SK-N-MC (cell line): ENCODE results near the gene BRSK2.

Experiments used
- DNase-seq: peaks from one replicate; pipeline ENCODE4 v3.0.0-alpha.2; 2011; ENCODE audit warnings: low read depth, low spot score
- H3K27ac ChIP-seq: fragments of 200-600 bp; sonication (generic); 2 replicates; pipeline ENCODE4 v1.5.1; 2016; ENCODE audit warnings: mixed run types
- H3K36me3 ChIP-seq: fragments of 200-600 bp; sonication (generic); 2 replicates; pipeline ENCODE4 v1.6.1; 2017; ENCODE audit warnings: antibody characterized with exemption, low read length, mixed read lengths; ENCODE audit not compliant: insufficient read depth
- H3K4me3 ChIP-seq: fragments of 200-600 bp; sonication (generic); 2 replicates; pipeline ENCODE4 v1.5.1; 2016
- H3K9ac ChIP-seq: fragments of 200-600 bp; sonication (generic); 2 replicates; pipeline ENCODE4 v1.8.0; 2017; ENCODE audit warnings: mixed run types, mixed read lengths; ENCODE audit not compliant: insufficient read length
- H3K9me3 ChIP-seq: fragments of 200-600 bp; sonication (generic); 2 replicates; pipeline ENCODE4 v1.6.1; 2017; ENCODE audit warnings: low read depth, mild to moderate bottlenecking, antibody characterized with exemption, low read length, moderate library complexity, mixed read lengths
- EZH2 ChIP-seq: fragments of 200-600 bp; sonication (generic); IDR thresholded peaks from one replicate; pipeline ENCODE4 v1.6.1; 2017; ENCODE audit warnings: antibody characterized with exemption
- FOXP2 ChIP-seq: optimal IDR thresholded peaks from 2 replicates; pipeline ENCODE3; 2011; ENCODE audit warnings: mild to moderate bottlenecking, moderate library complexity; ENCODE audit not compliant: insufficient read depth; ENCODE audit errors: extremely low read length, control extremely low read depth
- POLR2AphosphoS5 ChIP-seq: IDR thresholded peaks from 2 replicates; pipeline ENCODE4 v1.6.1; 2012; ENCODE audit warnings: mild to moderate bottlenecking, low read depth, low read length, borderline replicate concordance

The BRSK2 gene

DNA sequence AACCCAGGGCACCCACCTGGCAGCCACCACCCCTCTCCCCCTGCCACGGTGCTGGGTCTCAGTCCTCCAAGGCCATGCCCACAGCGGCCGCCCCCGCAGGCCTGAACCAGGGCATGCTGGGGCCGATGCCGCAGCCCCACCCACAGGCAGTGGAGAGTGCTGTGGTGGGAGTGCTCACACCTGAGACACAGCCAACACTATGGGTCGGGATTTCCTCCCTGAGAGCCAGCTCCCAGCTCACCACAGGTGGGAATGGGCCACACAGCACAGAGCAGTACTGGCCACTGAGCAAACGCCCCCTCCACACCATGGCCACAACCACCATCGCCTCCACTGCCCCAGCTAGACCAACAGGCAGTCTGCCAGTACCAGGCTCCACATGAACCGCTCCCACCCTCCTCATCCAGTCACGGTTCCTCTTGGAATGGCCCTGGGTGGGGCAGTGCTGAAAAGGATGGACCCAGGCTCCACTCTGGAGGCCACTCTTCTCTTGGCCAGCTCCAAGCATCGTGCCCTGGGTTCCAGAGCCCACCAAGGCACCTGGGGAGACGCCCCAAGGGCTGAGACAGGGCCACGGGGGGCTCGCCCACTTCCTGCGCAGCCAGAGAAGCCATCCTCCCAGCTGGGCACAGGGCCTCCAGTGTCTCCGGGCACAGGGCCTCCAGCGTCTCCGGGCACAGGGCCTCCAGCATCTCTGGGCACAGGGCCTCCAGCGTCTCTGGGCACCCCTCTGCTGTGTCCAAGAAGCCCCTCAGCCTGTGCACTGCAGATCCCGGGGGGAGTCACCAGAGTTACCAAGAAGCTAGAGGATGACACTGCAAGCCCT is 82.7 kb downstream of the BRSK2 start:
- Histone ChIP-seq H3K27ac (no peak overlapping the region), H3K9me3 (no peaks in the 10 kb centered on the region), H3K36me3 (no peaks in the 10 kb centered on the region), H3K9ac (no peak overlapping the region), H3K4me3 (no peak overlapping the region)
- DNase-seq: no peak
- no peak for TF ChIP-seq POLR2AphosphoS5
- TF ChIP-seq FOXP2: no peak
- no peak for TF ChIP-seq EZH2

DNA sequence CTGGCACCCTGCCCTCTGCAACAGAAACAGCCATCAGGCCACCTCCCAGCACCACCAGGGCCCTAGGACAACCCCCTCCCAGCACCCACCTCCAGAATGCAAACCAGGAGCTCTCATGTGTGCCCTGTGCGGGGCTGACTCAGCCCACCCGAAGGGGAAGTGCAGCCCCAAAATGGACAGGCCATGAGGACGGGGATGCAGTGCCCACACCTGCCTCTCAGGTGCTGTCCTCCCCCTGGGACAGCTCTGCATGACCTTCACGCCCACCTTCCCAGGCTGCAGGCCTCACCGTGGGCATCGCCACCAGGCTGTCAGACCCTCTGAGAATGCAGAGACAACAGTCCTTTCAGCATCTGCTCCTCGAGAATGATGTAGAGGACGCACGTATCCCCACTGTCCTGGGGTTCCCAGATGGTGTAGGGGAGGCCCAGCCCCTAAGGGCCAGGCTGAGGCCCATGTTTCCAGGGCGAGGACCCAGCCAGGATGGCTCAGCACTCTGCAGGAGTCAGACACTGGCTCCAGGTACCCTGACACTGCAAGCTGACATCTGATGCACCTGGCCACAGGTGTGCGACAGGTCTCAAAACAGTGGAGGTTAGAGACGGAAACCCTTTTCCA is 83.4 kb downstream of the BRSK2 start:
- TF ChIP-seq FOXP2 (no peak), POLR2AphosphoS5 (no peak), EZH2 (no peak)
- H3K9ac ChIP-seq: no peak overlapping the region
- no peak overlapping the region for H3K4me3 ChIP-seq
- DNase-seq: no peak
- no peak overlapping the region for H3K27ac ChIP-seq
- no peaks in the 10 kb centered on the region for H3K9me3 ChIP-seq
- H3K36me3 ChIP-seq: no peaks in the 10 kb centered on the region

DNA sequence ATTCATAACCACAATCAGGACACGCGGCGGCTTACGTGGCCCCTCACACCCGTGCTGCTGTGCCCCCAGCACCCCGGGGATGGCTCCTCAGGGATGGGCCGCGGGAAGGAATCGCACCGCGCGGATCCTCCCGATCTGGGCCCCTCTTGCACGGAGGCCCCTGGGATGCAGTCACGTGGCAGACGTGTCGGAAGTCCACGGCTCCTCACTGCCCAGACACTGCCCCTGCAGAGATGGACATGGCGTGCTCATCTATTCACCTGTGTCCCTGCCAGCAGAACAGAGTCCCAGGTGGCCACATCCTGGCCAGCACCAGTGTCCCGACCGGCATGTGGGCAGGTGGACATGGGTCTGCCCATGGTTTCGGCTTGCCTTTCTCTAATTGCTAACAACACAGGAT is 84.1 kb downstream of the BRSK2 start:
- H3K36me3 ChIP-seq: no peaks in the 10 kb centered on the region
- H3K4me3 ChIP-seq: no peak overlapping the region
- no peak for TF ChIP-seq EZH2
- TF ChIP-seq POLR2AphosphoS5: no peak
- no peak for TF ChIP-seq FOXP2

DNA sequence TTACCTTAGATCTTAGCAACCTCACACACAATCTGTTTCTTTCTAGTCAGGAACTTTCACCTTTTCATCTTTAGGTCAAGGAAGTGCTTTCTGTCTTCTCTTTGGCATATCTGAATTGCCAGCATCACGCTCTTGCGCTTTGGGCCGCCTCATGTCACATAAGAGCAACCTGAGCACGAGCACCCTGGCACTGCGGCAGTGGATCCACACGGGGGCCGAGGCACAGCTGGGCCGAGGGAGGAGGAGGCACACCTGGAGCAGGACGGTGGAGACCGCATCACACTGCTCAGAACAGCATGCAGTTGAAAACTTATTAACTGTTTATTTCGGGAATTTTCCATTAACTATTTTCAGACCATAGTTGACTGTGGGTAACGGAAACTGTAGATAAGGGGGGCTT is 86.1 kb downstream of the BRSK2 start:
- Histone ChIP-seq H3K27ac (no peak overlapping the region), H3K9me3 (no peaks in the 10 kb centered on the region), H3K36me3 (no peaks in the 10 kb centered on the region), H3K4me3 (no peak overlapping the region), H3K9ac (no peak overlapping the region)
- TF ChIP-seq FOXP2 (no peak), POLR2AphosphoS5 (no peak), EZH2 (no peak)
- DNase-seq: no peak

More for the DNA sequence above, 84.1 kb downstream of the BRSK2 start:
- no peak overlapping the region for H3K9ac ChIP-seq
- no peak overlapping the region for H3K27ac ChIP-seq
- H3K9me3 ChIP-seq: no peaks in the 10 kb centered on the region
- DNase-seq: no peak

DNA sequence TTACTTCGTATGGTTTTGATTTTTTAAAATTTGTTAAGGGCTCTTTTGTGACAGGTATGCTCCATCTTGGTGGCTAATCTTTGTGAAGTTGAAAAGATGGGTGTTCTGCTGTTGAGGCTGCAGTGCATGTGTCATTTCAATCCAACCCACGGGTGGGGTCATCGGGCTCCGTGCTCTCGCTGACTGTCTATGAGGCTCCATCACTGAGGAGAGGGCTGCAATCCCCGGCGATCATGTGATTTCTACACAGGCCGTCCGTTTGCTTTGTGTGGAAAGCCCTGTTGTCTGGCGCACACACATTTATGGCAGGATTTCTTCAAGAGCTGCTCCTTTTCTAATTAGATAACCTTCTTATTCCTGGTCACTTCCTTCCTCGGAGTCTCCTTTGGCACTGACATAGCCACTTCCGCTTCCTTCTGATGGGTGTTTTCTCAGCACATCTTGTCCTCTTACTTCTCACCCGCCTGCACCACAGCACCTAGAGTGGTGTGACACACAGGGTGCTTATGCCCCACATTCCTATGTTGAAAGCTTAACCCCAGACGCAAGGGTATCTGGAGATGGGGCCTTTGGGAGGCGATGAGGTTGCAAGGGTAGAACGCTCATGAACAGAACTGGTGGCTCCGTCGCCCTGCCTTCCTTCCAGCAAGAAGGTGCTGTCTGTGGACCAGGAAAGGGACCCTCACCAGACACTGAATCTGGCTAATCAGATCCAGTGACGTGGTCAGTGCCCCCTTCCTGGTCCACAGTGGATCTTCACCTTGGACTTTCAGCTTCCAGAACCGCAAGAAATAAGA is 87.4 kb downstream of the BRSK2 start:
- Histone ChIP-seq H3K9me3 (no peaks in the 10 kb centered on the region), H3K27ac (no peak overlapping the region), H3K9ac (no peak overlapping the region), H3K36me3 (no peaks in the 10 kb centered on the region), H3K4me3 (no peak overlapping the region)
- no peak for TF ChIP-seq POLR2AphosphoS5
- no peak for TF ChIP-seq EZH2
- no peak for TF ChIP-seq FOXP2
- DNase-seq: no peak

DNA sequence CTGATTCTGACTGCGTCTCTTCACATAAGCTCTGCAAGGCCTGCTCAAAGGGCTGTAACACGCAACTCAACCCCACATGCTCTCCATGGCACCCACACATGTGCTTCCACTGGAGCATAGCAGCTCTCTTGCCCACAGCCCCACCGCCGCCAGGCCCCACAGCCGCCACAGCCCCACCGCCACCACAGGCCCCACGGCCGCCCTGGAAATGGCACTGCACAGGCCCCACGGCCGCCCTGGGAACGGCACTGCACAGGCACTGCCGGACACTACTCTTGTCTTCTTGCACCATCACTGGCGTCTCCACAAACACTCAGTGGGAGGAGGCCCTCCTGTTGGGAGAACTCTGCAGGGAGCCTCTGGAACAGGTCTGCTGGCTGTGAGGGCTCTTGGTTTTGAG is 88.3 kb downstream of the BRSK2 start:
- H3K27ac ChIP-seq: no peak overlapping the region
- H3K9me3 ChIP-seq: no peaks in the 10 kb centered on the region
- no peak overlapping the region for H3K9ac ChIP-seq
- no peak for TF ChIP-seq EZH2
- no peak for TF ChIP-seq POLR2AphosphoS5
- no peak for TF ChIP-seq FOXP2
- DNase-seq: no peak
- H3K4me3 ChIP-seq: no peak overlapping the region
- H3K36me3 ChIP-seq: no peaks in the 10 kb centered on the region

DNA sequence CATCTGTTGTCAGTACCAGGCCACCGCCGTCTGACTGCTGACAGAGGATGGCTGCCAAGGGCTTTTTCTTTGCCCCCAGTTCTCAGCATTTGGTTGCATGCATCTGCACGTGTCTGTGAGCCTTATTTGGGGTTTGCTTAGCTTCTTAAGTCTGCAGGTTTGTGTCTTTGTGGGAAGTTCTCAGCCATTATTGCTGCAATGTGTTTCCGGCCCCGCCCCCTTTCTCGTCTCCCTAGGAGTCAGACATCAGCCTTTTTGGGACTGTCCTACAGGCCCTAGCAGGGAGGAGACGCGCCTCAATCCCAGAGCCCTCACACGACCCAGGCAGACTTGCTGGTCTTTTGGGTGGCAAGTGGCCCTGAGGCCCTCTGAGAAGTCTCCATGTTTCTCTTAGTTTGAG is 88.8 kb downstream of the BRSK2 start:
- DNase-seq: no peak
- no peak for TF ChIP-seq FOXP2
- TF ChIP-seq EZH2: no peak
- no peak for TF ChIP-seq POLR2AphosphoS5
- Histone ChIP-seq H3K9ac (no peak overlapping the region), H3K36me3 (no peaks in the 10 kb centered on the region), H3K4me3 (no peak overlapping the region), H3K27ac (no peak overlapping the region), H3K9me3 (no peaks in the 10 kb centered on the region)
